ENCODE measurements around the gene KCTD17.

- TF ChIP-seq CTCF (conservative IDR thresholded peaks at IDR 0.05; ENCODE audit: low read length) (no peak), EZH2phosphoT487 (IDR thresholded peaks at IDR 0.05; ENCODE audit: borderline replicate concordance) (no peak)
Measured at GRCh38 chr22:37002633-37003032, 48.9 kb upstream of the KCTD17 start.

Measured in Loucy (cell line).